Lower lobe of right lung (tissue), 2 donors: ENCODE data around the gene IFI27. TPM values are rescaled to one million over a fixed set of nuclear protein-coding genes. Genes with fewer than 3 reads are reported as not detected.
A peak's percentile ranks its signal among the peaks of the same experiment; 100 is the strongest.

Experiments
- ATAC-seq, 2 donors: fragments of 200-7000 bp; cut with Tn5 transposase; one replicate each; pipeline ENCODE4 v1.9.1; 2020 to 2022; ENCODE audit warnings: mild to moderate bottlenecking in 2 of 2, moderate library complexity in 2 of 2
- DNase-seq: peaks from one replicate; pipeline ENCODE4 v3.0.0-alpha.2; 2020
- H3K27ac ChIP-seq: fragments of 200-600 bp; one replicate; pipeline ENCODE4 v1.8.0; 2022
- H3K27me3 ChIP-seq: fragments of 200-600 bp; one replicate; pipeline ENCODE4 v1.8.0; 2022; ENCODE audit warnings: low read depth
- H3K36me3 ChIP-seq: fragments of 200-600 bp; one replicate; pipeline ENCODE4 v1.8.0; 2022; ENCODE audit warnings: mild to moderate bottlenecking
- H3K4me1 ChIP-seq: fragments of 200-600 bp; one replicate; pipeline ENCODE4 v1.8.0; 2022
- H3K4me3 ChIP-seq: fragments of 200-600 bp; one replicate; pipeline ENCODE4 v1.8.0; 2022; ENCODE audit warnings: mild to moderate bottlenecking
- H3K9me3 ChIP-seq: fragments of 200-600 bp; one replicate; pipeline ENCODE4 v1.8.0; 2022
- CTCF ChIP-seq: fragments of 200-600 bp; IDR thresholded peaks from one replicate; pipeline ENCODE4 v1.8.0; 2022; ENCODE audit warnings: antibody characterized with exemption, mild to moderate bottlenecking
- intact Hi-C: fragments of 100-400 bp; cut with DNase I; formaldehyde crosslinking; loops from one replicate; pipeline ENCODE4 v1.11.0; 2022
- total RNA-seq: library from RNA; stranded (reverse); fragmentation: NEBNext Ultra II Directional; extraction: Animal tissue kit (Norgen Biotek cat#: 25700); gene quantifications from one replicate; pipeline ENCODE4 v1.2.1, GENCODE V29; 2021
- donor health status: DM: no; HTN: yes; CAD: no; lungs with severe emphysema.

The IFI27 gene
- total RNA-seq, 1 donor from 2014 or later, result 340 TPM

DNA sequence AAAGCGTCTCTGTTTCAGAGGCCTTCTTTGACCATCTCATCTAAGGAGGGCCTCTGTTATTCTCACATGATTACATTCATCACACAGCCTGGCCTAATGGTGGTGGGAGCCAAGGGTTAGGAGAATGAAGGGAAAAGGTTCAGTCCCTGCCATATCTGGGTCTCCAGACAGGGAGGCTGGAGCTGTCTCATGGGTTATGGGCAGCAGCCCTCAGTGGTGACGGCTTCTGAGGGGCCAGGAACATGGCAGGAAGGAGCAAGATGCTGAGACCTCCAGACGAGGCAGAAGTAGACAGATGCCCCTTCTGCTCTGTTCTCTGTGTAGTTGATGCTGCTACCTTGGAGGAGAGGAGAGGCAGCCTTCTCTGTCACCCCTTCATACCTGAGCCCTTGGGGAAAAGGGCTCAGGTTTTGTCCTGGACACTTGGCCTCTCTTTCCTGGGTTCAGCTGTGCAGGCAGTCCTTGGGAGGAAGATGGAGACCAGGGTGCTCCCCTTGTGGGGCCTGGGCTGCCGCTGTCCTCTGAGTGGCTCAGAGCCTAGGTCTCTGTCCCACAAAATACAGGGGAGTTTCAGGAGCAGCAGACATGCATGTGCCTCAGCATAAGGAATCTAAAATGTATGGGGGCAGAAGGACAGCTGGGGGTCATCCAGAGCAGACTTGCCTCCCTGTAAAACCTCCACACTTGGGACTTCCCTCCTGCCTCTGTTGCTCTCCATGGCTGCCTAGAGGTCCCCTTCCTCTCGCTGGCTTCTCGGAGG lies 15.3 kb downstream of the IFI27 start:
- peaks cover 8% of the 10 kb centered on the region for H3K4me1 ChIP-seq
- H3K9me3 ChIP-seq, result no peaks in the 10 kb centered on the region
- H3K27ac ChIP-seq, result no peak overlapping the region
- ATAC-seq (no peak), DNase-seq (no peak)
- no peaks in the 10 kb centered on the region for H3K27me3 ChIP-seq
- no peak for TF ChIP-seq CTCF
- intact Hi-C loops, result no loop called here
- no peak overlapping the region for H3K4me3 ChIP-seq
- H3K36me3 ChIP-seq, result peaks cover 8% of the 10 kb centered on the region

DNA sequence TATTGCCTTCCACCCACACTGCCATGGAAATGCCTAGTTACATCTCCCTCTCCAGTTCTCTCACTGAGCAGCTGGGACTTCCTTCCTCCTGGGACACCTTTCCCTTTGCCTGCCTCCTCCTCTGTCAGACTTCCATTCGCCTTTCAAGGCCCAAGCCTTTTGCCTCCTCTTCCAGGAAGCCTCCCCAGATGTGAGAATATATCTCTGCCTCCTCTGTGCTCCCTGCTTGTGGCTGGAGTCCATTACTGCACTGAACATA lies 15.8 kb downstream of the IFI27 start:
- peaks cover 8% of the 10 kb centered on the region for H3K36me3 ChIP-seq
- TF ChIP-seq CTCF, result no peak
- H3K27me3 ChIP-seq, result no peaks in the 10 kb centered on the region
- intact Hi-C loops, result no loop called here
- no peak for ATAC-seq
- H3K4me1 ChIP-seq, result peaks cover 8% of the 10 kb centered on the region
- no peak overlapping the region for H3K27ac ChIP-seq
- no peak for DNase-seq
- no peaks in the 10 kb centered on the region for H3K9me3 ChIP-seq
- H3K4me3 ChIP-seq, result no peak overlapping the region

GRCh38 chr14:94126800-94127199 lies 16.3 kb downstream of the IFI27 start:
- Histone ChIP-seq H3K4me1 (peaks cover 8% of the 10 kb centered on the region), H3K27me3 (no peaks in the 10 kb centered on the region), H3K27ac (no peak overlapping the region), H3K36me3 (peaks cover 8% of the 10 kb centered on the region), H3K9me3 (no peaks in the 10 kb centered on the region), H3K4me3 (no peak overlapping the region)
- no peak for TF ChIP-seq CTCF
- ATAC-seq (no peak), DNase-seq (no peak)
- intact Hi-C loops, result no loop called here

DNA sequence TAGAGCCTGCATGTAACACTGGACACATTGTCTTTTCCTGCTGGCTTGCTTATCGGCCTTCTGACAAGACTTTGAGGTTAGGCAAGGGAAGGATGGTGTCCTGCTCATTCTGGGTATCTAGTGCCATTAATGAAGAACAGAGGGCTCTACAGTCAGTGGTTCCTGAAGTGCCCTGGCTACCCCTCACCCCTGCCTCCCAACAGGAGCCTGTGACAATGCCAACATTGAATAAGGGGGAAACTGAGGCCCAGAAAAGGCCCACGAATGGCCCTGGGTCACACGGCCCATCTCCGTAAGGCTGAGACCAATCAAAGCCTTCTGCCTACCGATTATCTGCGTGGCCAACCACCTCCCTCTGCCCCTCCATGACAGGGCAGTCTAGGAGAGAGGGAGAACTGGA lies 16.8 kb downstream of the IFI27 start:
- Histone ChIP-seq H3K27me3 (no peaks in the 10 kb centered on the region), H3K36me3 (peaks cover 8% of the 10 kb centered on the region), H3K27ac (no peak overlapping the region), H3K9me3 (no peaks in the 10 kb centered on the region), H3K4me3 (no peak overlapping the region), H3K4me1 (peaks cover 8% of the 10 kb centered on the region)
- TF ChIP-seq CTCF, result no peak
- ATAC-seq (no peak), DNase-seq (no peak)
- intact Hi-C loops, result no loop called here

DNA sequence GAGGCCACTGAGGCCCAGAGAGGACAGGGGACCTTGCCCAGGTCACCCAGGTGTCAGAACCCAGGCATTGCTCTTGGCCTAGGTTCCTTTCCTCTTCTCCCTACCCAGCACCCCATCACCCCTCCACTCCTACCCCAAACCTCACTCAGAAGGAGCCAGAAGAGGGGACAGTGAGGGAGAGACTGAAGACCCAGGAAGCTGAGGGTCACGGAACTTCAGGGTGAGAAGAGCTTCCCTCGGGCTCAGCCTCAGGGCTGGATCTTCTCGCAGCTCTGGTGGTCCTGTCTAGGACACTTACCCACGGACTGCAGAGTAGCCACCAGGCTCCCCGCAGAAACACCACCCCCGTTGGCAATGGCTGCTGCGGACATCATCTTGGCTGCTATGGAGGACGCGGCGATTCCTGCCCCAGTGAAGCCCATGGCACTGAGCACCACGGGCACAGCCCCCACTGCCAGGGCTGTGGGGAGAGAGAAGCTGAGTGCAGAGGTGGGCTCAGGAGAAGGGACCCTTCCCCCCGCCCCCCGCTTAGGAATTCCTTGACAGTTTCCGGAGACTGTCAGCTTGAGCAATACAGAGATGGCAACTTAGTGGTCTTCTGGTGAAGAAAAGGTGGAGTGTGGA lies 17.8 kb downstream of the IFI27 start:
- H3K4me3 ChIP-seq, result peak overlapping the region; percentile 64
- H3K4me1 ChIP-seq, result peaks cover 8% of the 10 kb centered on the region

More for the DNA sequence above, 17.8 kb downstream of the IFI27 start:
- no peak for DNase-seq
- Histone ChIP-seq H3K36me3 (peaks cover 8% of the 10 kb centered on the region), H3K27me3 (no peaks in the 10 kb centered on the region), H3K27ac (no peak overlapping the region), H3K9me3 (no peaks in the 10 kb centered on the region)
- TF ChIP-seq CTCF, result no peak
- no peak for ATAC-seq
- intact Hi-C loops, result no loop called here
